NCI-H128 (cell line): ENCODE measurements around the gene CLEC11A.
"Not testable (repeated sequence)": the region's sequence is repeated elsewhere in the genome, so short reads cannot be mapped to it uniquely, and the experiment has no call there.

Source experiments
- DNase-seq: peaks from one replicate; lab custom pipeline; 2025; ENCODE audit not compliant: unreplicated experiment; lab: John Stamatoyannopoulos, UW

CLEC11A gene

GRCh38 chr19:50753879-50754278 is 30.7 kb downstream of the CLEC11A start:
- DNase-seq, result no peak

GRCh38 chr19:50756244-50756643 is 33.1 kb downstream of the CLEC11A start:
- not testable (repeated sequence) for DNase-seq

- DNase-seq, result not testable (repeated sequence)
Measured at GRCh38 chr19:50757624-50758023, 34.5 kb downstream of the CLEC11A start.

GRCh38 chr19:50759076-50759475 is 35.9 kb downstream of the CLEC11A start:
- DNase-seq, result not testable (repeated sequence)

- DNase-seq, result no peak
Measured at GRCh38 chr19:50759886-50760285, 36.7 kb downstream of the CLEC11A start.

DNA sequence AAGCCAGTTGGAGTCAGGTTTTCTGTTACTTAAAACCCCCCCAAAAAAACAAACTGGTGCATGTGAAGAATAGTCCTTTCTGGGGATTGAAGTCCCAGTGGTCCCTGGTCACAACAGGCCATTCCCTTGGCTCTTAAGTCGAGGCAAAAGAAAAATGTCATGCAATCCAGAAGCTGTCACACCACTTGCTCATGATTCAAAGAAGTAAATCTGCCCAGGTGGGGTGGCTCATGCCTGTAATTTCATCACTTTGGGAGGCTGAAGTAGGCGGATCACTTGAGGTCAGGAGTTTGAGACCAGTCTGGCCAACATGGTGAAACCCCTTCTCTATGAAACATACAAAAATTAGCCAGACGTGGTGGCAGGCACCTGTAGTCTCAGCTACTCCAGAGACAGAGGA is 38.3 kb downstream of the CLEC11A start:
- not testable (repeated sequence) for DNase-seq

DNA sequence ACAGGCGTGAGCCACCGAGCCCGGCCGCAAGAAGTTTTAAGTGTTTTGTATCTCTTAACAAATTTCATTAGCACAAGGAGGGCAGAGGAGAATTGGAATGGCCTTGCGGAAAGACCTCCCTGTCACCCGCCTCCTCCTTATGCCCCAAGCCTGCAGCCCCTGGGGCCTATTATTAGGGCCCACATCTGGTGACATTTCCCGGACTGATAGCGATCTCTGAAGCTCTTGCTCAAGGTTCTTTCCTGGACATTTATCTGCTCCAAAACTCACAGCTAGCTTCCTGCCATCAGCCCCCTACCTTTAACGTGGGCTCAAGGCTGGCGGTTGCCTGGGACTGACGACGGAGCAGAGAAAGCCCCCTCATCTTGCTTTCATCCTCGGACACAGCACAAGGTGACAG is 40.4 kb downstream of the CLEC11A start:
- DNase-seq, result not testable (repeated sequence)

DNA sequence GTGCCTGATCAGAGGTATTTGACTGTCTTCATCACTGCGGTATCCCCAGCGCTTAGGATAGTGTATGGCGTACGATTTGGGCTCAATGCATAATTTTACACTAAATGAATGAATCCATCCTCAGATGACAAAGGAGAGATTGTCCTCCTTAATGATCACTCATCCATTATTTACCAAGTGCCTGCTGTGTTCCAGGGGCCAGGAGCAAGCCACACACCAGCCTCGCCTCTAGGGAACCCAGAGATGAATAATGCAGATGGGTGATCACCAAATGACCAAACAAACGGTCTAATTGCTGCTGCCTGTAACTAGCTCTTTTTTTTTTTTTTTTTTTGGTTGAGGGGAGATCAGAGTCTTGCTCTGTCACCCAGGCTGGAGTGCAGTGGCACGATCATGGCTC is 41.2 kb downstream of the CLEC11A start:
- DNase-seq, result no peak

GRCh38 chr19:50766746-50767145 is 43.6 kb downstream of the CLEC11A start:
- not testable (repeated sequence) for DNase-seq

GRCh38 chr19:50767263-50767662 is 44.1 kb downstream of the CLEC11A start:
- not testable (repeated sequence) for DNase-seq

GRCh38 chr19:50768277-50768676 is 45.1 kb downstream of the CLEC11A start:
- no peak for DNase-seq

DNA sequence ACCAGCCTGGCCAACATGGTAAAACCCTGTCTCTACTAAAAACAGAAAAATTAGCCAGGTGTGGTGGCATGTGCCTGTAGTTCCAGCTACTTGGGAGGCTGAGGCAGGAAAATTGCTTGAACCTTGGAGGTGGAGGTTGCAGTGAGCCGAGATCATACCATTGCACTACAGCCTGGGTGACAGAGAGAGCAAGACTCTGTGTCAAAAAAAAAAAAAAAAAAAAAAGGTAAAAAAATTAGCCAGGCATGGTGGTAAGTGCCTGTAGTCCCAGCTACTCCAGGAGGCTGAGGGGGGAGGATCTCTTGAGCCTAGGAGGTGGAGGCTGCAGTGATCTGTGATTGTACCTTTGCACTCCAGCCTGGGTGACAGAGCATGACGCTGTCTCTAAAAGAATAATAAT is 47.0 kb downstream of the CLEC11A start, which contains the start of gene GPR32:
GPR32 (plus strand) TSS at position 301 of the 400 bp plus-strand sequence. CDS start 137 bp downstream, outside the sequence.
- not testable (repeated sequence) for DNase-seq

GRCh38 chr19:50770888-50771287 is 47.7 kb downstream of the CLEC11A start:
- no peak for DNase-seq

- no peak for DNase-seq
Measured at GRCh38 chr19:50772476-50772875, 49.3 kb downstream of the CLEC11A start.

DNA sequence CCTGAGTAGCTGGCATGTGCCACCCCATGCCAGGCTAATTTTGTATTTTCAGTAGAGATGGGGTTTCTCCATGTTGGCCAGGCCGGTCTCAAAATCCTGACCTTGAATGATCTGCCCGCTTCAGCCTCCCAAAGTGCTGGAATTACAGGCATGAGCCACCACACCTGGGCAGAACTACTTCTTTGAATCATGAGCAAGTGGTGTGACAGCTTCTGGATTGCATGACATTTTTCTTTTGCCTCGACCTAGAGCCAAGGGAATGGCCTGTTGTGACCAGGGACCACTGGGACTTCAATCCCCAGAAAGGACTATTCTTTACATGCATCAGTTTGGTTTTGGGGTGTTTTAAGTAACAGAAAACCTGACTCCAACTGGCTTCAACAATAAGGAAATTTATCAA is 49.7 kb downstream of the CLEC11A start:
- DNase-seq, result not testable (repeated sequence)

GRCh38 chr19:50773454-50773853 is 50.3 kb downstream of the CLEC11A start:
- DNase-seq, result not testable (repeated sequence)
